GM19043 (cell line): ENCODE results near the gene SUN1.

ENCODE experiments used
- ATAC-seq: cut with Tn5 transposase; IDR thresholded peaks from one replicate; pipeline ENCODE4 v1.9.1; 2021; ENCODE audit warnings: low read depth; ENCODE audit not compliant: unreplicated experiment

Gene SUN1

DNA sequence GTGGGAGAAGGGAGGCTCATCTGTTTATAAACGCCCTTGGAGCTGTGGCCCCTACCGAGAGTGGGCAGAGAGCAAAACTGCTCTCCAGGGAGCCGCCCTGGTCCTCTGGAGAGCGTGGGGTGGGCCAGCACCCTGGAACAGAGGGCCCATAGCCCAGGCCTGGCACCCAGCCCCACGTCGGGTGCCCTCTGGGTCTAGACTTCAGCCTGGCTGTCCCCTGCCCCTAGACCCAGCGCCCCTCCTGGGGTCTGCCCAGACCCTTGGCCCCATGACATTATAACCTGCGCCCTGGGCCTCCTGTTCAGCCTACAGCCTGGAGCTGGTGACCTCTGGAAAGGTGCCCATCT, 68.7 kb downstream of the SUN1 start:
- ATAC-seq = no peak

DNA sequence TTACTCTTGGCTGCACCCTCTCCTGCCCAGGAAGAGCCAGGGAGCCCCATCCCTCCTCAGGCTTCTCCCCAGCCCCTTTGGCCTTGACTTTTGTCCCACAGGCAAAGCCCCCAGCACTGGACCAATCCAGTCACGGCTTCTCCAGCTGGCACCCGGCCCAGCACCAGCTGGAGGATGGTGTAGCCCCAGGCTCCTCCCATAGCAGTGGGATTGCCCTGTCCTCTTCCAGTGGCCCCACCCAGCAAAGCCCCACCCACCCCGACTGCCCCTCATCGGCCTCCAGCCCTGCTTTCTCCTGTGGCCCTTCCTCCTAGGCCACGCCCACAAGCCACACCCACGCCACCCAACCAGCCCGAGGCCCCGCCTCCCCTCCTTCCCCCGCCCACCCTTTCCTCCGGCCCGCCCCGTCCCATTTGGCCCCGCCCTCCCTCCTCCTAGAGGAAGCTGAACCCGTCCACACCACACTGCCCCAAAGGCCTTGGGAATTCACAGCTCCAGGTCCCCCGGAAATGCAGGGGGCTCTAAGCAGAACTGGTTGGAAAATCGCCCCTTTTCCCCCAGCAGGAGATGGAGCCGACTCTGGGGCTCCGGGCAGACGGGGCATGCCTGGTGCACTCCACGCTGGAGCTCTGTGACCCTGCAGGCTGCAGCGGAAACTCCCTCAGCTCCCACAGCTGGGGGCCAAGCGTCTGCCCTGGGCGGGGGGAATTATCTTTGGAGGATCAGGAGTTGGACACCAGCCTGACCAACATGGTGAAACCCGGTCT, 69.3 kb downstream of the SUN1 start:
- no peak for ATAC-seq

DNA sequence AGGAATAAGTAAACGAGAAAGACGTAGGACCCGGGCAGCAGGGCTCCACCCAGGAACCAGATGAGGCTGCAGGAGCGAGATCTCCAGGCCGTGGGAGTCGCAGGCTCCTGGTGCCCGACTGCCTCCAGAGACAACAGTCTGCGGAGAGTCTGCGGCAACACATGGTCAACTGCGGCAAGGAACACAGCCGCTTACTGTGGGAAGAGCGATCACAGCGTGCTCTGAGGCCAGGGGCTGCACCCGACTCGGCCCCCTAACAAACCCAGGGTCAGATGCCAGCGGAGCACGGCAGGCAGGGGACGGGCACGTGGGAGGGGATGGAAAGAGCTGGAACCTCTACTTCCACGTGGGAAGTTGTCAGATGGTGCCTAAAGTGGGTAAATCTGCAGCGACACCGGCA, 70.7 kb downstream of the SUN1 start:
- ATAC-seq = no peak

DNA sequence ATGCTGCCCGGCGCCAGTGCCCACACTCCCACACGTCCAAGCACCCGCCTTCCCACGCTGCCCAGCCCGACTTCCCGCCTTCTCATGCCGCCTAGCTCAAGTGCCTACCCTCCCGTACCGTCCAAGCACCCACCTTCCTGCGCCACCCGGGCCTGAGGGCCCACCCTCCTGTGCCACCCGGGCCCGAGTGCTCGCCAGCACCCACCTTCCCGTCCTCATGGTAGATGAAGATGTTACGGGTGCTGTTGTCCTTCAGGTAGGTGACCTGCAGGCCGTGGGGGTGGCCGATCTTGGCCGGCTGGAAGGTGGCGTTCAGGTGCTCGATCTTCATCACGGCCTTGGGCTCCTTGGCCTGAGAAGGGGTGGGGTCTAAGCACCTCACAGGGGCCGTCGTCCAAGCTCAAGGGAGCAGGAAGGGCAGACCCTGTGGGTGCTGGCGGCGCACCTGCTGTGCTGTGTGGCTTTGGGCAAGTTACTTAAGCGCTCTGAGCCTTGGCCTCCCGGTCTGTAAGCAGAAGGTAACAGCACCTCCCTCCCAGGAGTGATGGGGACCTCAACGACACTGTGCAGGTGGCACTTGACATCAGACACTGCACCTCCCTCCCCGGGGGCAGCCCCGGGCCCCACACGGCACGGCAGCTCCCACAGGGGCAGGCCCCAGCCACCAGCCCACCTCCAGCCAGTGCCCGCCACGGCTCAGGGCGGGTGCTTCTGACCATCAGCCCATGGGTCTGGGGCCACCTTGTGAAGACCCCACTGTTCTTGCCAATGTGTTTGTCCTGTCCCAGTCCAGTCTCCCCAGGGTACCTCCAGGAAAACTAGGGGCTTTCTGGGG, 71.9 kb downstream of the SUN1 start:
- no peak for ATAC-seq

DNA sequence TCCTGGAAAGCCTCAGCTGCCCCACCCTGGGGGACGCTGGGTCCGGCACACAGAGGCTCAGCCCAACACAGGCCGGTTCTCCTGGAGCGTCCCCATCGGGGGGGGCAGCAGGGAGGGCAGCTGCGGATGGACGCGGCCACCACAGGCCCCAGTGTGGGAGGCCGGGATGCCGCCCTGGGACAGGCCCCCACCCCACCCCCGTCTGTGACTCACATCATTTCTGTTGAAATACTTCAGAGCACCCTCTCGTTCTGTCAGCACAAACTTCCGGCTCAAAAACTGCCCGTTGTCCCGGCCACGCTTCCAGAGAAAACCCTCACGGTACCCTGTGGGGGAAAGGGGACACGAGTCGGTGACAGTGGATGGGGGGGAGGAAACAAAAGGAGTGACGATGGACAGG, 72.6 kb downstream of the SUN1 start:
- ATAC-seq = no peak

DNA sequence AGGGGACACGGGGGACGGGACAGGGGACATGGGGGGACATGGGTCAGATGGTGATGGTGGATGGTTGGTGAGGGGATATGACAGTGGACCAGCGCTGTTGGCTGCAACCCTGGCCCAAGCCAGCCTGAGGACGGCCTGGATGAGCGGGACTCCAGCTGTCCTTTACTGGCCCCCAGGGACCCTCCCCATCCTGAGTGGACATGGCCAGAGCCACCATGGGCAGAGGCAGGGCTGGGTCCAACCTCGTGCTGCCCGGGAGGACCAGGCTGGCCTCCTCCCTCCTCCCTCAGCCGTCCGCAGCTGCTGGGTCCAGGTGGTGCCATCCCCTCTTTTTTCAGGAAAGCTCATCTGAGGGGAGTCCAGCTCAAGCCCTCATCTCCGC, 74.5 kb downstream of the SUN1 start:
- ATAC-seq = no peak

DNA sequence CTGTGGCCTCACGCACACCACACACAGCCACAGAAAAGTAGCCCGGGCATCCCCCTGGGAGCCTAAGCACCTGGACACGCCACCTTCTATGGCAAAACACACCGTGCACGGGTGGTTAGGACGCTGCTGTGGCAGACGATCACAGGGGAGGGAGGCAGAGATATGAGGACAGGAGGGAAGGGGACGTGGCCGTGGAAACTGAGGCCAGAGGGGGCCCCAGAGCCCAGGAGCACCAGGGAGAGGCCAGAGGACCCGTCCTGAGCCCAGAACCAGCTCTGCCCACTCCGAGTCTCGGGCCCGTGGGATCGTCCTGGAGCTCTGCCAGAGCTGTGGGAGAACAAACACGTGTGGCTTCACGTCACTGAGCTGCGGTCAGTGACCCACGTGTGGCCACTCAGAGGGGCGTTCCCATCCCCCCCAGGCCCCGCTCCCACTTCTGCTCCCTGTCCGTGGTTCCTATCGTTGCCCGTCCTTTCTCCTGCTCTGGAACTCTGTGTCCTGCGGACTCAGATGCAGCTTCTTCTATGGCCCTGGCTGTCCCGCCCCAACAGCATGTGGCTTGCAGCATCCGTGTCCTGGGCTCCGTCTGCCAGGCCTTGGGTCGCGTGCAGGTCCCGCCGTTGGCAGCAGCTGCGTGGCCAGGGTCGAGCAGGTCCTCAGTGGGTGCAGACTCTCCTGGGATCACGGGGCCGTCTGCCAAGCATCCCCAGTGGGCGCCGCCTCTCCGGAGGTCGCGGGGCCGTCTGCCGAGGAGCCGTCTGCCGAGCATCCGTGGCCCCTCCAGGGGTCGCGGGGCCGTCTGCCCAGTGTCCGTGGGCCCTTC, 75.1 kb downstream of the SUN1 start:
- no peak for ATAC-seq

DNA sequence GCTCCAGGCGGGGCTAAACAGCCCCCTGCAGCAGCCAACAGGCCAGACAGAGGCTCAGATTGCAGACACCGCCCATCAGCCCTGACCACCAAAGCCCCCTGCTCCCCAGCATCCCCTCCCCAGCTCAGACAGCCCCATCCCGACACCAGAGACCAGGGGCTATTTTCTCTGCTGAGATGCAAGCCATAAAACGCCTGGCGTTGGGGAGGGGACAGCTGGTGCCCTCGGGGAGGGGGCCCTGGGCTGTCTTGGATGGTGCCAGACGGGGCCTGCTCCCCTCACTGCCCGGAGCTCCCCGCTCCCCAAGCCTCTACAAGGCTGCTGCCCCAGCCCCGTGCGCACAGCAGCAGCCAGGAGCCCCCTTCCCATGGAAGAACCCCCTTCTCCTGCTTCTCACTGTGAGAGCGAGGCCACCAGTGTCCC, 75.9 kb downstream of the SUN1 start:
- no peak for ATAC-seq

DNA sequence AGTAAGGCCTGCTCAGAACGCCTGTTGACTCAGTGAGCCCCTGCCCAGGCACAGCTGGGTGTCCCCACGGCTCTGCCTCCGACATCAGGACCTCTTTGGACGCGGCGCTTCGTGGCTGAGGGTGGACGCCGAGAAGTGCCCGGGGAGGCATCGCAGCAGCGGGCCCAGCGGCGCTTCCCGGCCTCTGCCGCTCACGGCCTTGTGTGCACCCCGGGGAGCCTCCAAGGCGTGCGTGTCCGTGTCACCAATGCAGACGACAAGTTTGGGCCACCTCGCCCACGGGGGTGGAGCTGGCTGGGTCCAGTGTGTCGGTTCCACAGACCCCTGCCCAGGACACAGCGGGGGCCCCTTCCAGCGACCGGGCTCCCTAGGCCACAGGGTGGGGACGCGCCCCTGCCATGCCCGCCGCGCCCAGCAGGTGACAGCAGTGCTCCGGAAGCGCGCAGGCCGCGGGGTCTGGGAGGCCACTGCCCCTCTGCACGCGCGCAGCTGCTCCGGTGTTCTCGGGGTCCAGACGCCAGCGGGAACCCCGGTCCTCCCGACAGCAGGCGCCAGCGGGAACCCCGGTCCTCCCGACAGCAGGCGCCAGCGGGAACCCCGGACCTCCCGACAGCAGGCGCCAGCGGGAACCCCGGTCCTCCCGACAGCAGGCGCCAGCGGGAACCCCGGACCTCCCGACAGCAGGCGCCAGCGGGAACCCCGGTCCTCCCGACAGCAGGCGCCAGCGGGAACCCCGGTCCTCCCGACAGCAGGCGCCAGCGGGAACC, 76.5 kb downstream of the SUN1 start:
- ATAC-seq = peak; percentile 84

DNA sequence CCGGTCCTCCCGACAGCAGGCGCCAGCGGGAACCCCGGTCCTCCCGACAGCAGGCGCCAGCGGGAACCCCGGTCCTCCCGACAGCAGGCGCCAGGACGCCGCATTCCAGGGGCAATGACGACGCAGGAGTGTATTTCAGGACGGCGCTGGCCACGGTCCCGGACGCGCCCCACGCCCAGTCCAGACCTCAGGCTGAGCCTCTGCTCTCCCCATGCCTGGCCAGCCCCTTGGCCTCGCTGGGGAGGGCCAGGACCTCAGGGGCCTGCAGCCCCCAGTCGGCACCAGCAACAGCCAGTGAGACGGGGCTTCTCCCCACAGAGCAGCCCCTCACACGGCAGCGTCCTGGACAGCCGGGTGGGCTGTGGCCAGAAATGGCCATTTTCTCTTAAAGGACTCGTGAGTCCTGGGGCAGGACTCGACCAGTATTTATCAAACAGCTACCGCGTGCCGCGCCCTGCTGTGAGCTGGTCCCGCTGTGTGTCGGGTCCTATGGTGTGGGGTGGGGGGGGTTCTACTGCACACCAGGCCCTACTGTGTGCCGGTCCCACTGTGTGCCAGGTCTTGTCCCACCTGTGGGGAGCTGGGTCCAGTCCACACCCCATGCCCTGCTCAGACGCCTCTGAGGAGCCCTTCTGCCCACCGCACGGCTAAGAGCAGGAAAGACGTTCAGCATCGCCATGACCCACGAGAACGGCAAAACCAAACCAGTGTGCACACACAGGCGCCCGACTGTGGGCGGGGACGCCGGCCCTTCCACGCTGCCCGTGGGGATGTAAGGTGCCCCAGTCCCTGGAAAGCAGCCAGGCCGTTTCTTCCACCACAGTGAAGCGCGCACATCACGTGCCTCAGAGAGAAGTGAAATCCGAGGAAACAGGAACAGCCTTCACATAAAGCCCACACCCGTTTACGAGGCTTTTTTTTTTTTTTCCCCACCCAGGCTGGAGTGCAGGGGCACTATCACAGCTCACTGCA, 77.4 kb downstream of the SUN1 start:
- no peak for ATAC-seq

DNA sequence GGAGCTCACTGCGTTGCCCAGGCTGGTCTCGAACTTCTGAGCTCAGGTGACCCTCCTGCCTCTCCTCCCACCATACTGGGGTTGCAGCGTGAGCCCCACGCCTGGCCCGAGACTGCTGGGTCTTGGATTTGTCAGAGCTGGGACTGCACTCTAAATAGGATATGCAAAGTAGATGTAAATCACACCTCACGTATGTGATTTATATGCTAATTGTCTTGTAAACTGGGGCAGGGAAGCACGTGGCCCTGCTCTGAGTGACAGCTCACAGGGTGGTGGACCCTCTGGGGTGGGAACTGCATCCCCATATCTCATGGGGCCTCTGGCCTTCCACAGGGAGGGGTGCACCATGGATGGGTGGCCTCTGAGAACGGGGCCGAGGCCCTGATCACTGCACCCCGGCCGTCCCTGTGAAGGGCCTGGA, 78.2 kb downstream of the SUN1 start:
- ATAC-seq = no peak

DNA sequence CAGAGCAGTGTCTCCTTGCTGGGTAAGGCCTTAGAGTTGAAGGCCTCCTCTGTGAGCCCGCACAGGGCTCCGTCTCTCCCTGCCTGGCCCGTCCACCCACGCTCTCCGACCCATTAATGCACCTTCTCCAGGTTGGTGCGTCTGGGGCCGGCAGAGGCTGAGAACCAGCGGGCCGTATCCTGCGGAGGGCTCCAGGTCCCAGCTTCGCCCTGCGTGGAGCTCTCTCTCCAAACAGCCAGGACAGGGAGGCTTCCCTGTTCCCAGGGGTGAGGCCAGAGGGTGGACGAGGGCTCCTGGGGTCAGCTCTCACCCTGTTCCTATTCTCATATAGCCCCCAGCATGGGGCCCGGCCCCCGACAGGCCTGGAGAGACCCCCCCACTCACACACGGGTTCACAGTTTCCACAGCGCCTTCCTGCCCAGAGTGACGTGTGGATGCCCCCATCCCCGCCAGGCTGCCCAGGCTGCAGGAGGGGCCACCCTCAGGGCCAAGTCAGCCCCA, 78.7 kb downstream of the SUN1 start:
- ATAC-seq = no peak

DNA sequence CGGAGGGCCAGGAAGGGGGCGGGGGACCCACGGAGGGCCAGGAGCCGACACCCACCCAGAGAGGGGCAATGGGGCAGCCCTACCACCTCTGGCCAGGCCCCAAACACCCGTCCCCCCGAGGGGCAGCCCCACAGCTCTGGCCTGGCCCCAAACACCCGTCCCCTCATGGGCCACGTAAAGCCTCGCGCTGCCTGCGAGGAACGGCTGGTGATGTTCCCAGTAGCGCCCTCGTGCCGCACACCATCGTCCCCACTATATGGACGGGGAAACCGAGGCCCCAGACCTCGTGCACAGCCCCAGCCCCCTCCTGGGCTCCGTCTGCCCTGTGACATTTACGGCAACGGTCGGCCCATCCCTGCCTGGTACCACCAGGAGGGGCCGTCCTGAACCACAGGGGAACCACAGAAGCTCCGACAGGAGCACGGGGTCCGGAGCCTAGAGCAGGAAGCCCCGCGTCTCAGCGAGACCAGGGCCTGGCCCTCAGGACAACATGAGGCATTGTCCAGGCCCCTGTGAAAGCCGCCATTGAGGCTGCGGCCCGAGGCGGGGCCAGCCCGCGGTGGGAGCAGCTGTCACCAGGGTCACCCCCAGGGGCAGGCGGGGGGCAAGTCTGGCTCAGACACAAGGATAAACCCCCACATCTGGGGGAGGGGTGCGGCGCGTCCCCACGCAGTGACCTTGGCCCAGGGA, 79.7 kb downstream of the SUN1 start:
- no peak for ATAC-seq

DNA sequence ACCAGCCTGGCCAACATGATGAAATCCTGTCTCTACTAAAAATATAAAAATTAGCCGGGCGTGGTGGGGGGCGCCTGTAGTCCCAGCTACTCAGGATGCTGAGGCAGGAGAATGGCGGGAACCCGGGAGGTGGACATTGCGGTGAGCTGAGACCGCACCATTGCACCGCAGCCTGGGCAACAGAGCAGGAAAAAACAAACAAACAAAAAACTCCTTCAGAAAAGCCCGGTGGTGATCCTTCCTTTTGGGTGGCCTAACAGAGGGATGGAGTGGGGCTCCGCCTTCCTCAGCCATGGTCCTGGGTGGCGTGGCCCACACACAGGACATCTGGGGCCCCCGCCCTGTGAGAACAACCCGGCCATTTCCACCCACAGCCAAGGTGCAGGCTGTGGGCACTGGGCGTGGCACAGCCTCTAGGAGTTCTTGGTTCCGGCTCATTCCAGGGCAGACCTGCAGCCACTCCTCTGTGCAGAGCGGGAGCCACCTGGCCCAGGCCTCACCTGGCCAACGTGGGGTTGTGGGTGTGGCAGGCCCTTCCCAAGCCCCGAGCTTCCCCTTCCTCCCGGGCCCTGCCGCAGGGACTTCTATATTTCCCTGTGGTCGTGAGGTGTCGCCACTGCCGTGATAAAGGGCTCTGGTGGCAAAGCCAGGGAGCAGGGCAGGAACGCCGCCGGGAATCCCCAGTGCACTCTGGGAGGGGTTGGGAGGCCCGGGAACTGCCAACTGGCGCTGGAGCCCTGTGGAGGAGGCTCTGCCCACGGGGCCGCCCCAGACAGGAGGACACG, 81.7 kb downstream of the SUN1 start:
- no peak for ATAC-seq

DNA sequence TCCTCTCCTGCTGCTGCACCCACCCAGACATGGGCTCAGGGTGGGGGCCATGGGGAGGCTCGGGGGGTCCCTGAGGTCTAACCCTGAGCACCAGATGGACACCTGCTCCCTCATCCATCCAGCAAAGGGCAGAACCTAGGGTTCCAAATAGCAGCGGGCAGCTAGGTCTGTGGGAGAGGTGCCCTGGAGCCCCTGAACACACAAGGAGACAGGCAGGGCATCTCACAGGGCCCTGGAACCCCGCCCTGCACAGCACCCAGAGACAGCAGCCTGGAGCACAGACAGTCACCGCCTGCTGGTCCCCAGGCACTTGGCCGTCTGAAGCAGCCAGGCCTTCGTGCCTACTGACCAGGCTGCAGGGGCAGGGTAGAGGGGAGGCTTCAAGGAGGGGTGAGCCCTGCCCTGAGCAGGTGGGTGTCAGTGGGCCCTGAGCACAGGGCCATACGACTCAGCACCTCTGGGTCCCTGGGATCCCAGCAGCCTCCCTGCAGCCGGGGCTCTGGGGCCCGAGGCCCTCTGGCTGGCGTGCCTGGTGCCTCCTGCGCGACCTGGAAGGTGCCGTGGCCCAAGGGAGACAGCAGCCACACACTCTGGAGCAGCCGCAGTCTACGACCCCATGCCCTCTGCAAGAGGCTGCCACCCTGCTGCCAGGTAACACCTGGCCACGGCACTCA, 82.4 kb downstream of the SUN1 start:
- no peak for ATAC-seq

DNA sequence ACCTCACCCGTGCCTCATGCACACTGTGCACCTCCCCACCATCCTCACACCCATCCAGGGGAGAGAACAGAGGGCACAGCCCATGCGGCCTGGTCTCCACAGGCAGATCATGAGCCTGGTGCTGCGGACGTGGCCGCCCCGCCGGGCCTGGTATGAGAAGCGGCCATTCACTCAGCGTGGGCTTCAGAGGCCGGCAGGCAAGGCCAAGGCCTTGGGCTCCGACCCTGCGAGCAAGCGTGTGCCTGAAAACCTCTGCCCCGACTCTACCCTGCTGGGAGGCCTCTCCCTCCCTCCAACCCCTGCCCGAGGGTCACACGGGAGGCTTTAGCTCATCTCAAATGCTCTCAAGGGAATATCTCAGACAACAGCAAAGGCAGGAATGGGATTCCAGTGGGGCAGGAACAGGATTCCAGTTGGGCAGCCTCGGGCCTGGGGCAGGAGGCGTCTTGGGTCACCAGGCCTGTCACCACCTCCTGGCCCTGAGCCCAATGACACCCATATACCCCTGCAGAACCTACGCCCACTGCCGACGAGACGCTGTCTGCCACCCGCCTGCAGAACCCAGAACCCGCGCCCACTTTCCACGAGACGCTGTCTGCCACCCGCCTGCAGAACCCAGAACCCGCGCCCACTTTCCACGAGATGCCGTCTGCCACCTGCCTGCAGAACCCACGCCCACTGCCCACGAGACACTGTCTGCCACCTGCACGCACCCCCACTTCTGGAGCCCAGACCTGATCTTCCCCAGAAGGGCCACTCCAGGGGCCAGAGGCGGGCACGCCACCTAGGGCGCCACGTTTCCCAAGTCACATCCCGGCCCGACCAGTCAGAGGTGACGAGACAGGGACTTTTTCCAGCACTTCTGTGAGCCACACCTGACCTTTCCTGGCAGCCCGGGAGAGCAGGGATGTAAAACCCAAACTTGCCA, 83.3 kb downstream of the SUN1 start:
- ATAC-seq = no peak
